ENCODE results near the gene PAK1. TPM values are rescaled to one million over a fixed set of nuclear protein-coding genes. Genes with fewer than 3 reads are reported as not detected.

Gene PAK1
- total and polyA plus RNA-seq, 2 of the 4 experiments (the other 2 are of a cell fraction), result 34.3 to 60.6 TPM

- WGBS, 2 experiments (ENCODE audit: extremely low coverage in 2 of 2, insufficient read length in 1 of 2), result no CpG with 5 or more reads among the region's 3 CpGs
- H3K23ac ChIP-seq (ENCODE audit: low read depth, low read length), result no peak overlapping the region
- no peak overlapping the region for H3K9ac ChIP-seq (ENCODE audit: low read depth, low read length)
- H3K4me3 ChIP-seq (ENCODE audit: insufficient read depth, low read depth, low read length), result no peak overlapping the region
- intact Hi-C loops (cut with micrococcal nuclease), result no loop called here
- H4K20me1 ChIP-seq (ENCODE audit: insufficient read depth, low read length), result no peaks in the 10 kb centered on the region
- dilution Hi-C loops (cut with HindIII; ENCODE audit: low sequenced_read_pairs, unreplicated experiment), result no loop called here
- H2BK120ac ChIP-seq (ENCODE audit: low read depth, low read length), result no peak overlapping the region
- no peak overlapping the region for H4K8ac ChIP-seq (ENCODE audit: low read depth in 2 of 2, low read length in 2 of 2)
- H3K18ac ChIP-seq (ENCODE audit: low read depth, low read length), result no peak overlapping the region
- DNase-seq, result no peak
- H3K9me3 ChIP-seq (ENCODE audit: control insufficient read depth, insufficient read depth, low read length), result no peaks in the 10 kb centered on the region
- BruUV-seq (replicated peaks), result no TSS peak
- no peak overlapping the region for H3K27ac ChIP-seq (ENCODE audit: insufficient read depth, low read length)
- no peak overlapping the region for H2AK9ac ChIP-seq (replicated peaks; ENCODE audit: low read depth, low read length, poor library complexity)
- no peaks in the 10 kb centered on the region for H3K4me1 ChIP-seq (ENCODE audit: control insufficient read depth, insufficient read depth, low read length)
- no peak overlapping the region for H4K5ac ChIP-seq (ENCODE audit: low read depth, low read length)
- CTCF ChIA-PET, result no interaction called here
- TF ChIP-seq CHD1 (IDR thresholded peaks at IDR 0.05; ENCODE audit: low read depth, low read length) (no peak), RFX5 (IDR thresholded peaks at IDR 0.05; ENCODE audit: low read depth, low read length) (no peak), MAFK (IDR thresholded peaks at IDR 0.05; ENCODE audit: low read depth, low read length) (no peak), FOS (IDR thresholded peaks at IDR 0.05; ENCODE audit: low read depth, low read length) (no peak), MXI1 (IDR thresholded peaks at IDR 0.05; ENCODE audit: borderline replicate concordance, low read depth, low read length) (no peak), RAD21 (IDR thresholded peaks at IDR 0.05; ENCODE audit: low read length) (no peak), RCOR1 (IDR thresholded peaks at IDR 0.05; ENCODE audit: insufficient replicate concordance, low read length) (no peak), POLR2A (IDR thresholded peaks at IDR 0.05; ENCODE audit: low read depth, low read length) (no peak), ELK1 (IDR thresholded peaks at IDR 0.05; ENCODE audit: borderline replicate concordance, low read depth, low read length) (no peak), CEBPB (IDR thresholded peaks at IDR 0.05; ENCODE audit: low read depth, low read length) (no peak), NFE2L2 (IDR thresholded peaks at IDR 0.05; ENCODE audit: low read depth, low read length) (no peak), SMC3 (IDR thresholded peaks at IDR 0.05; ENCODE audit: low read depth, low read length) (no peak), BHLHE40 (IDR thresholded peaks at IDR 0.05; ENCODE audit: low read depth, low read length) (no peak), MAZ (IDR thresholded peaks at IDR 0.05; ENCODE audit: borderline replicate concordance, low read depth, low read length) (no peak)
- TF ChIP-seq, protein P1, sequence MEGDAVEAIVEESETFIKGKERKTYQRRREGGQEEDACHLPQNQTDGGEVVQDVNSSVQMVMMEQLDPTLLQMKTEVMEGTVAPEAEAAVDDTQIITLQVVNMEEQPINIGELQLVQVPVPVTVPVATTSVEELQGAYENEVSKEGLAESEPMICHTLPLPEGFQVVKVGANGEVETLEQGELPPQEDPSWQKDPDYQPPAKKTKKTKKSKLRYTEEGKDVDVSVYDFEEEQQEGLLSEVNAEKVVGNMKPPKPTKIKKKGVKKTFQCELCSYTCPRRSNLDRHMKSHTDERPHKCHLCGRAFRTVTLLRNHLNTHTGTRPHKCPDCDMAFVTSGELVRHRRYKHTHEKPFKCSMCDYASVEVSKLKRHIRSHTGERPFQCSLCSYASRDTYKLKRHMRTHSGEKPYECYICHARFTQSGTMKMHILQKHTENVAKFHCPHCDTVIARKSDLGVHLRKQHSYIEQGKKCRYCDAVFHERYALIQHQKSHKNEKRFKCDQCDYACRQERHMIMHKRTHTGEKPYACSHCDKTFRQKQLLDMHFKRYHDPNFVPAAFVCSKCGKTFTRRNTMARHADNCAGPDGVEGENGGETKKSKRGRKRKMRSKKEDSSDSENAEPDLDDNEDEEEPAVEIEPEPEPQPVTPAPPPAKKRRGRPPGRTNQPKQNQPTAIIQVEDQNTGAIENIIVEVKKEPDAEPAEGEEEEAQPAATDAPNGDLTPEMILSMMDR (conservative IDR thresholded peaks at IDR 0.05; ENCODE audit: low read depth, low read length), result no peak
- TF ChIP-seq, protein P2, sequence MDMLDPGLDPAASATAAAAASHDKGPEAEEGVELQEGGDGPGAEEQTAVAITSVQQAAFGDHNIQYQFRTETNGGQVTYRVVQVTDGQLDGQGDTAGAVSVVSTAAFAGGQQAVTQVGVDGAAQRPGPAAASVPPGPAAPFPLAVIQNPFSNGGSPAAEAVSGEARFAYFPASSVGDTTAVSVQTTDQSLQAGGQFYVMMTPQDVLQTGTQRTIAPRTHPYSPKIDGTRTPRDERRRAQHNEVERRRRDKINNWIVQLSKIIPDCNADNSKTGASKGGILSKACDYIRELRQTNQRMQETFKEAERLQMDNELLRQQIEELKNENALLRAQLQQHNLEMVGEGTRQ (IDR thresholded peaks at IDR 0.05; ENCODE audit: low read depth, low read length), result no peak
- no peak overlapping the region for H3K4ac ChIP-seq (ENCODE audit: low read depth, low read length)
- H3K36me3 ChIP-seq (ENCODE audit: control insufficient read depth, insufficient read depth, low read length), result no peaks in the 10 kb centered on the region
- no peak overlapping the region for H2BK20ac ChIP-seq (ENCODE audit: low read depth, low read length)
- no peak overlapping the region for H4K91ac ChIP-seq (ENCODE audit: insufficient read depth, low read depth, low read length)
- H3K4me2 ChIP-seq (ENCODE audit: low read depth, low read length), result no peak overlapping the region
- in situ Hi-C loops (cut with MboI; ENCODE audit: low sequenced_read_pairs), result no loop called here
- no peak overlapping the region for H2BK5ac ChIP-seq (ENCODE audit: low read depth, low read length, poor library complexity, severe bottlenecking)
- no peaks in the 10 kb centered on the region for H3K79me1 ChIP-seq (ENCODE audit: low read depth in 1 of 2, low read length in 2 of 2)
- peaks cover 13% of the 10 kb centered on the region for H3K27me3 ChIP-seq (ENCODE audit: control insufficient read depth, insufficient read depth, low read length)
- POLR2A ChIA-PET (ENCODE audit: unreplicated experiment), result no interaction called here
- H2BK15ac ChIP-seq (ENCODE audit: low read depth, low read length), result no peak overlapping the region
- H3K14ac ChIP-seq (replicated peaks; ENCODE audit: low read depth, low read length), result no peak overlapping the region
- no peak overlapping the region for H2AK5ac ChIP-seq (ENCODE audit: low read depth, low read length)
- H3K56ac ChIP-seq (ENCODE audit: extremely low read depth, insufficient read depth, low read length), result no peak overlapping the region
- no peaks in the 10 kb centered on the region; the same call in 1 of the 2 replicates for H3K9me1 ChIP-seq (ENCODE audit: insufficient read depth, low read length)
- no peak for ATAC-seq (ENCODE audit: low read depth)
- H2AFZ ChIP-seq (replicated peaks; ENCODE audit: low read length, poor library complexity), result no peak overlapping the region
Measured at GRCh38 chr11:77505956-77506355, 32.1 kb upstream of the PAK1 start.

All from IMR-90 (cell line).